ENCODE data around the gene COQ9.
"Not testable (repeated sequence)": the region's sequence is repeated elsewhere in the genome, so short reads cannot be mapped to it uniquely, and the experiment has no call there.

The COQ9 gene

DNA sequence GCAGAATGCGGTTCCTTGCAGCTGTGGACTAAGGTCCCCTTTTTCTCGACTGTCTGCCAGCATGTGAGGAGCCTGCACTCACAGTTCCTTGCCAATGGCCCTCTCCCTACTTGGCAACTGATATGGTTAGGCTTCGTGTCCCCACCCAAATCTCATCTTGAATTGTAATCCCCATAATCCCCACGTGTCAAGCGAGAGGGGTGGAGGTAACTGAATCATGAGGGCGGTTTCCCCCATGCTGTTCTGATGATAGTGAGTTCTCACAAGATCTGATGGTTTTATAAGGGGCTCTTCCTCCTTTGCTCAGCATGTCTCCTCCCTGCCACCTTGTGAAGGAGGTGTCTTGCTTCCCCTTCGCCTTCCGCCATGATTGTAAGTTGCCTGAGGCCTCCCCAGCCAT lies 20.0 kb upstream of the COQ9 start:
- no peak for DNase-seq

DNA sequence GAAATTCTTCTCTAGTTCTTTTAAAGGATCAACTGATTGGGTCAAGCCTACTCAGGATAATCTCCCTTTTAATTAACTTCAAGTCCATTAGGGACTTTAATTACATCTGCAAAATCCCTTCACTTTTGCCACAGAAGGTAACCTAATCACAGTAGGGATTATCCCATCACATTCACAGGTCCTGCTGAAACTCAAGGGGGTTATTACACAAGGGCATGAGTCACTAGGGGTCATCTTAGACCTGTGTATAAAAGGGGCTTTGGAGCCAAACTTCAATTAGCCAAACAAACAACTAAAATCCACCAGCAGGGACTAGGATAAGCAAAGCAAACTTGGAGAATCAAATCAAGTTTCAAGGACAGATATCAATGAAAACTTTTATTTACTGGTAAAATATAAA lies 19.5 kb upstream of the COQ9 start:
- DNase-seq = no peak

DNA sequence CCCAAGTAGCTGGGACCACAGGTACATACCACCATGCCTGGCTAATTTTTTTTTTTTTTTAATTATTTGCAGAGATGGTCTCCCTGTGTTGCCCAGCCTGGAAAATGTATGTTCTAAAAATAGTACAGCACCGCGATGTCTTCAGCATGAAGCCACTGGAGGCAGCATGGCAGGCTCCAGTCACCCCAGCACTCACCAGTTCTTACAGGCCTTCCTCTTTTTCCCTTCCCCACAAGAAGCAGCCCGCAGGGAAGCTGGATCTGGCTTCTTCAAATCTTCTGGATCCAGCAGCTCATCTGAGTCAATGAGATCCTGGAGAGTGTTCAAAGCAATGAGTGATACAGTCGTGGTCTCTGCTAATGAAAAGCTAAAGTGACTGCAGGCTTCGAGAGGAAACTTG lies 16.3 kb upstream of the COQ9 start:
- no peak for DNase-seq

DNA sequence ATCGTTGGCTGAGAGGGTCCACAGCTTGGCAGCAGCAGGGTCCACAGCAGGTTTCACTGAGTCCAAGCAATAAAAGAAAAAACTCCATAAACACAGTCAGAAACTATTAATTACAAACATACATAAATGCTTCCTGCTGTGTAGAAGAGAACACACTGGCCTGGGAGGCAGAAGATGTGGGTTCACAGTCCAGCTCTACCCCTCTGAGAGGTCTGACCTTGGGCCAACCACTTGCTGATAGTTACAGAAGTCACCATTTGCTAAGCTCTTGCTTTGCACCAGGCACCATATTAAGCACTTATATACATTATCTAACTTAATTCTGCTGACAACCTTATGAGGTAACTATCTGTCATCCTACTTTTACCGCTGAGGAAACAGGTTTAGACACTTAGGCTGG lies 14.8 kb upstream of the COQ9 start:
- DNase-seq = no peak

DNA sequence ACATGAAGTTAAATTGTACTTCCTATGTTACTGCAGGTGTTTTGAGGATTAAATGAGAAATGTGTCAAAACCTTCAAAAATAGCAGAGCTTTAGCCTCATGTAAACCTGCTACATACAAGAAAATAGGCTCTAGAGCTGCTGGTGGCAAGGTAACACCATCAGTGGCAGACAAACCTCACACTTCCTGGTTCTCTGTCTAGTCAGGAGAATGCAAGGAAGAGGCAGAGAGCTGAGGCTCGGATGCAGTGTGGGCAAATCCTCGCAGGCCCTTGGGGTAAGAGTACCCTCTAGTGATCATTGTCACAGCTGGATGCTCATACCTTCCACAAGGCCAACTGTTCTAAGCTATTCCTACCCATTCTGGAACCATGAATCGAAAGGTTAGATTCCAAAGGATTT lies 14.3 kb upstream of the COQ9 start:
- no peak for DNase-seq

DNA sequence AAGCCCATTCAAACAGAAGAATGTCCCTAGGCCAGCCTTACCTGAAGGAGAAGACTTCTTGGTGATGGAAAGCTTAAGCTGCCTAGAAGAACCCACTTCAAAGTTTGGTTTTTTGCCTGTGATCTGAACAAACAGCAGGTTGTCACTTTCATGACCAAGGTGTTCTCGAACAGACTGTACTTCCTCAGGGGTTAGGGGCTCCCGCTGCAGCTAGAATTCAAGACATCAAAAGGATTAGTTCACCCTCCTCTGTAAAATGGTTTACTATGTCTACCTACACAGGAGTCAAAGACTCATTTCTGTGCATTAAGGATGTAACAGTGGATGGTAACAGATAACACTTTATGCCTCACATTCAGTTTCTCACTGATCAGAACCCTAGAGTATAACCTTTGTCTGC lies 13.3 kb upstream of the COQ9 start:
- no peak for DNase-seq

DNA sequence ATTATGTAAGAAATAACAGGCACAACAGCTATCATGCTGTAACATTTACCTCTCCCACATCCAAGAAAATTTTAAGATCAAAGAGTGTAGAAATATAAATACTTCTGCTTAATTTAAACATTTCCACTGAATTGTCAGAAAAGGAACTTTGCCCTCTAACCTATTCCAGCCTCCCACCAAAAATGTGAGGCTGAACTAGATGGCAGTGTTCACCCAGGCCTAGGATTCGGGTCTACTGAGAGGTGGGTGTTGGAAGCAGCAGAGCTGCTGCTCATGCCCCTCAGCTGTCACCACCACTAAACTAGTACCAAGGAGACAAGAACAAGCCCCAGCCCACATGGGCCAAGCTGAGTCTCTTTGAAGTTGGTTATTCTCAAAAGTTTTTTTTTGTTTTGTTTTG lies 11.4 kb upstream of the COQ9 start:
- DNase-seq = no peak

DNA sequence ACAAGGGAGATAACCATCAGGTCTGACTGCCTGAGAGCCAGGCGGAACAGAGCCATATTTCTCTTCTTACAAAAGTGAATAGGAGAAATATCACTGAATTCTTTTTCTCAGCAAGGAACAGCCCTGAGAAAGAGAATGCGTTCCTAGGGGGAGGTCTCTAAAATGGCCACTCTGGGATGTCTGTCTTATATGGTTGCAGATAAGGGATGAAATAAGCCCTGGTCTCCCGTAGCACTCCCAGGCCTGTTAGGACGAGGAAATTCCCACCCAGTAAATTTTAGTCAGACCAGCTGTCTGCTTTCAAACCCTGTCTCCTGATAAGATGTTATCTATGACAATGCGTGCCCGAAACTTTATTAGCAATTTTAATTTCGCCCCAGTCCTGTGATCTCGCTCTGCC lies 7.3 kb upstream of the COQ9 start:
- DNase-seq = not testable (repeated sequence)

DNA sequence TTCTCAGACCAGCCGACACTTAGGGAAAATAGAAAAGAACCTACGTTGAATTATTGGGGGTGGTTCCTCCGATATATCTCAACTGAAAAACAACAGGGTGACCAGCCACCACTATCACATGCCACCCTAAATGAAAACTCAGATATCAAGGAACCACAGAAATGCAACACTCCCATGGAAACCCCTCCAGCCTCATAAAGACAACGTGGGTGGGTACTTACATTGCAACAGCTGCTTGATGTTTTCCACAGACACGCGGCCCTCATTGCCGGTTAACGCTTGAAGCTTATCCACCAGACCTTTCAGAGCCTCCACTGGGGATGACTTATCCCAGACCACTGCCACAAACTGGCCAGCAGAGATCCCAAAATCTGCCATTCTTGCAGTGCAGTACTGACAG lies 6.7 kb upstream of the COQ9 start:
- not testable (repeated sequence) for DNase-seq

DNA sequence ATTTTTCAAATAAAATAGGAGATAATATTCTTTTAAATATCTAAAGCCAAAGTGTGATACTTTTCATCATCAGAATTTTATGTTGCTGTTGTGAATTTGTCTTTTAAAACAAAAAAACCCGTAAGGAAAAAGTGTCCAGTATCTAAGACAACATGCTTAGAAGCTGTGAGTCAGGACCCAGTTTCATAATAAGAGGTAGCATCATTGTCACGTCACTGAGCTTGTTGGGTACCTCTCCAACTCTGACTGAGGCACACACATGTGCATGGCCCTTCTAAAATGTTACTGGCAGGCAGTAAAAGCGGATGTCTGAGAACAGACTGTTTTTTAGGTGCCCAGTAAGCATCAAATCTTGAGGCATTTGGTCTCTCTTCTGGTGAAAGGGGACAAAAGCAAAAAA lies 2.6 kb upstream of the COQ9 start:
- no peak for DNase-seq

DNA sequence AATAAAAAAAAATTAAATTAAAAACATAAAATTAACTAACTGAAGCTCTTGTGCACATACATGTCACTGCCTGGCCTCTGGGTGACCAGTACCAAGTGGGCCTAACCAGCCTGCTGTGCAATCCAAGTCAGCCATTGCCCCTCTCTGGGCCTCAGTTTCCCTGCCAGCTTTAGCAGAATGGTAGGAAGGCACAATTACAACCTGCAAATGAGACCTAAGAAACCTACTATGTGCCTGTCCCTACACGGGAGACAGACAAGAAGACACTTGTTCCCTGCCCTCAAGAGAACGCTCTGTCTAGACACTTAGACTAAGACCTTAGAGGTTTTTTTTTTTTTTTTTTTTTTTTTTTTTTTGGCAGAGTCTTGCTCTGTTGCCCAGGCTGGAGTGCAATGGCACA lies 1.8 kb upstream of the COQ9 start:
- no peak for DNase-seq

DNA sequence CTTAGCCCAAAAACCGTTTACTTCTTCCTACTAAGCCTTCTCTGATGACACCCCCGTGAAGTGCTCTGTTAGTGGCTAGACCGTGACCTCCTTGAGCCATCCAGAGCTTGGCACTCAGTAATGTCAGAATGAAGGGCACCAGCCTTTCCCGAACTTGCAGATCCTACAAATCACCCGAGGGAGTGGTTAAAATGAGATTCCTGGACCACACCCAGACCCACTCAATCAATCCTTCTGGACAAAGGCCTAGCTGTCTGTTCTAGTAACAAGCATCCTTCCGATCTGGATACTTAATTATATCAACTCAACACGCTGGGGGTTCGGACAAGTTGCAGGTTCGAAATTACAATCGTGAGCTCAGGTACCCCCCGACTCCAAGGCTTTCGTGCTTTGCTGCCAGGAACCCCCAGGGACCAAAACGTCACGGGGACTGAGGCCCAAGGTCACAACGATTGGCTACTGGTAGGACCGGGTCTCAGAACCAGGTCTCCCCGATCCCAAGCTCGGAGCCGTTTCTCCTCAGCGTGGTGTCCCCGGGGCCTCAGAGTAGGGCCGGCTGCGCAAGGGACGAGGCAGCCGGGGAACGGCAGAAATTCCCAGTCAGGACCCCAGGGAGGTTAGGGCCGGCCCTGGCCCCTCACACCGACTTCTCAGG lies 621 bp upstream of the COQ9 start:
- DNase-seq = no peak

DNA sequence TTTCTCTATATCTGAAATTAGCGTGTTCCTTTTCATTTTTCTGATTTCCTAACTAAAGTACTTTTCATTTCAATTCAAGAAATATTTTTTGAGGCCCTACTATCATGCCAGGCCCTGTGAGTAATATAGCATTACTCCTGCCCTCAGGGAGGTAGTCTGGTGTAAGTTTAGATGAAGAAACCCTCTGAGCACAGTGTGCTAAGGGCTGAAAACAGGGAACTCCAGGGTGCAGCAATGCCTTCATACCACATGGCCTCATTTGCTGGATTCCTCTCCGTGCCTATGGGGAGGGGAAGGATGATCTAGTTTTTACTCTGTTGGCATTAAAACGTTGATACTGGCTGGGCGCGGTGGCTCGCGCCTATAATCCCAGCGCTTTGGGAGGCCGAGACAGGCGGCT lies 4.7 kb downstream of the COQ9 start:
- DNase-seq = no peak

DNA sequence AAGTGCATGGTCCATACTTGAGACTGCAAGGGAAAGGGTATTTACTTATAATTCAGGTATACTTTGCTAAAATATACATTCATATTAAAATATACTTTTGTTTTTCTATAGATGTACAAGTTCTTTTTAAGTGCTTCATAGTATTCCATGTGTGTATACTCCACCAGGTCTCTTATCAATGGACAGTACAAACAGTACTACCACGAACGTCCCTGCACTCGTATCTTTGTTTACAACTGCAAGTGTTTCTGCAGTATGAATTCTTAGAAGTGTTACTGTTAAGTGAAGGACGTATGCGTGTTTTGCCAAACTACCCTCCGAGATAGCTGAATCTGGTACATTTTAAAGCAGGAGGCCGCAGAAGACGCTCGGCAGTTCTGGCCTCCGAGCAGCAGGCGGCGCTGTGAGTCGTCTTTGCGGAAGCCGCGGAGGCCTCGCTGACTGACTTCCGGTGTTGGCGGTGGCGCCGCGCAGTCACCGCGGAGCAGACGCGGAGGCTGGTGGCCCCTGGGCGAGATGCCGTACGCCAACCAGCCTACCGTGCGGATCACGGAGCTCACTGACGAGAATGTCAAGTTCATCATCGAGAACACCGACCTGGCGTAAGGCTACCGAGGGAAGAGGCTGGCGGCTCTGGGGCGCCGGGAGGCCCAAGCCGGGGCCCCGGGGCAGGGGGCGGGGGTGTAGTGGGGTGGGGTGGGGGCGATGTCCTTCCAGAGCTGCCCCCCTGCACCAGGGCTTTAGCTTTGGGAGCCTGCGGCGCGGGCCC lies 15.1 kb downstream of the COQ9 start, which contains the start of gene POLR2C:
POLR2C (plus strand) TSS at position 471 of the 769 bp plus-strand sequence; CDS start at position 517, 46 bp downstream.
- peak in 1 of 2 experiments; percentile 57 for DNase-seq

DNA sequence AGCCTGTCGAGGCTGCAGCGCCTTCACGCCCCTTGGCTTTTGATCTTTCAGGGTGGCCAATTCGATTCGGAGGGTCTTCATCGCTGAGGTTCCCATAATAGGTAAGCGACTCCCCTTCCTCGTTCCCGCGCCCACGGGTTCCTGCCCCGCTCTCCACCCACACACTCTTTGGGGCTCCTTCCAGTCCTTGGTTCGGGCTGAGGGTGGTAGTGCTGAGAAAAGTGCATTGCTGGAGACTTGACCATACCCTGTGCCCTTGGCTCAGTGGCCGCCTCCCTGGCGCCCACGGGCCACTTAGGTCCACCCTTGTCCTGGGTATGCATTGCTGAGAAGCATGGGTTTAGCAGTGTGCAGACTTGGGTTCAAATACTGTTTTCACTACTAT lies 15.7 kb downstream of the COQ9 start:
- DNase-seq = no peak

DNA sequence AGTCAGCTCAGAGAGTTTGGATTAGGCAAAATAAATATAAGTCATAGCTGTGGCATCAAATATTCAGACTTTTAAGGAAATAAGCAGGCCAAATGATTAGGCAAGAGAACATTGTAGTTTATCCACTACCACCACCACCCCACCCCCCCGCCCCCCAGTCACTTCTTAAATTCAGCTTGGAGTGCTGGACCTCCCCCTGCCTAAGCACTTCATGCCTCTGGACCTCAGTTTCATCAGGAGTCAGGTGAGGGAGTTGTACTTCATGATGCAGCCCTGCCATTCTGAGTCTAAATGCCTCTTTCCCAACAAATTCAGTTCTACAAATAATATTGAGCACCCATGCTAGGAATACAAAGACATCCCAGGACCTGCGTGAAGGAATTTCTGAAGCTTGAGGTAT lies 17.2 kb downstream of the COQ9 start:
- DNase-seq = no peak

DNA sequence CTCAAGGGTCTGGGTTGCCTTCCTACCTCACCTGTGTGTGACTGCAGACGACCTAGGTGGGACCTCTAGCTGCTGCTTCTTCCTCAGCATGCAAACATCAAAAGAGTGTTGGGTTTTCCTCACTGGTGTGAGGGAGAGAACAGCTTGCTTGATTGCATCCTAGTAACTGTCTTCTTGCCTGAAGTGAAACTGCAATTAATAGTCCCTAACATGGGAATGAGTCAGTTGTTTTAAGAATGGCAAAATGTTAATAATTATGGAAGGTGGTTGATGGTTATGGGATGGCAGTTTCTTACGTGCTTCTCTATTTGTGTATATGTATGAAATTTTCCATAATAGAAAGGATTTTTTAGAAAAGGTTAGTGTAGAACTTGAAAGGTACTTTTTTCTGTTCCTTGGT lies 21.1 kb downstream of the COQ9 start:
- DNase-seq = no peak

DNA sequence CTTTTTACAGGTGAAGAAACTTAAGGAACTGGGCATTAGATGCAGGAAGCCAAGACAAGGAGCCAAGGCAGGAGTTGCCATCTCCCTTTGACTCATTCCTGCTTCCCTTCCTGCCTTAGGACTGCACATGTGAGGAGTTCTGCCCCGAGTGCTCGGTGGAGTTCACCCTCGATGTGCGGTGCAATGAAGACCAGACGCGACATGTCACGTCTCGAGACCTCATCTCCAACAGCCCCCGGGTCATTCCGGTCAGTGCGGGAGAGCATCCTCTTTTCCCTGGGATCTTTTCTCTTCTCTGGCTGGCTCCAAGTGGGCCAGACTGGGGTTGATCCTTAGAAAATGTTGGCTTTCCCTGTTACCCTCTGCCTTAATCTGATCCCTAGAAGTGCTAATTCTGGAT lies 21.8 kb downstream of the COQ9 start:
- DNase-seq = no peak

DNA sequence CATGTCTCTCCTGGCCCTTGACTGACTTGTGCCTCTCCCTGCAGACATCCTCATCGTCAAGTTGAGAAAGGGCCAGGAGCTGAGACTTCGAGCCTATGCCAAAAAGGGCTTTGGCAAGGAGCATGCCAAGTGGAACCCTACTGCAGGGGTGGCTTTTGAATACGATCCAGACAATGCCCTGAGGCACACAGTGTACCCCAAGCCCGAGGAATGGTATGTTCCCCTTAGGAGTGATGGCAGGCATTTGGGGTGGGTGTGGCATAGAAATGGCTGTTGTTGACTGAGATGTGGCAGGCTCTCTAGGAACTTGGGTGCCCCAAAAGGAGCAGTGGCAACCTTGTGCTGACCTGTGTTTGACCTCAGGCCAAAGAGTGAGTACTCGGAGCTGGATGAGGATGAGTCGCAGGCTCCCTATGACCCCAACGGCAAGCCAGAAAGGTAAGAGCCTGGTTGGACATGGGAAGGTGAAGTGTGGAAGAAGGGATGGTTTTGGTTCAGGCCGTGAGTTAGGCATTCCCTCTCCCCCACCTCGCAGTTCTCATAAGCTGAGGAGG lies 22.7 kb downstream of the COQ9 start:
- no peak for DNase-seq

DNA sequence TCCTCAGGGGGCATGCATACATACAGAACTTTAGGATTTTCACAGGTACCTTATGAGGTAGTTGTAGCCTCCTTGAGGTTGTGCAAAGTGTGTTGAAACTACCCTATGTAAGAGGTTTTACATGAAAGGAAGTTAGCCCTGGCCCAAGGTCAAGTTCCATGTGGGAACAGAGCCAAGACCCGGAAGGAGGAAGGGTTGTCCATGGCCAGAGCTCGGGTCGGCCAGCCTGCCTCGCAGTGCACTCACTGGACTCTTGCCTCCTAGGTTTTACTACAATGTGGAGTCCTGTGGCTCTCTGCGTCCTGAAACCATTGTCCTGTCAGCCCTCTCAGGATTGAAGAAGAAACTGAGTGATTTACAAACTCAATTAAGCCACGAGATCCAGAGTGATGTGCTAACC lies 23.4 kb downstream of the COQ9 start:
- no peak for DNase-seq

DNA sequence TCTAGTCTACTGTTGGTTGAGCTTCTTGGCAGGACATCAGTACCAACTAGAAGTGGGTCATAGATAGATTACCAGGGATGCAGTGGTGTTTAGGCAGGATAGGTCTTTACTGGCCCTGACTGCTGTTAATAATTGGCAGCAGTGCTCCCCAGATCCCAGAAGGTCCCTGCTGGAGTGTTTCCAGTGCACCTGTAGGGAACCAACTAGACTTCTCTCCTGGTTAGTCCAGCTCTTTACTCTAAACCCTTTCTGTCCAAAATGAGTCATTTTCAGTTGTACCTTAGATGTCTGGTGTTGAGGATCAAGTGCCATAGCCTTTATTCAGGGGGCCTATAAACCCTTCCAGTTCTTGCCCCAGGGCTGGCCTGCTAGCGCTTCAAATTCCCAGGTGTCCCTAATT lies 23.9 kb downstream of the COQ9 start:
- DNase-seq = no peak

DNA sequence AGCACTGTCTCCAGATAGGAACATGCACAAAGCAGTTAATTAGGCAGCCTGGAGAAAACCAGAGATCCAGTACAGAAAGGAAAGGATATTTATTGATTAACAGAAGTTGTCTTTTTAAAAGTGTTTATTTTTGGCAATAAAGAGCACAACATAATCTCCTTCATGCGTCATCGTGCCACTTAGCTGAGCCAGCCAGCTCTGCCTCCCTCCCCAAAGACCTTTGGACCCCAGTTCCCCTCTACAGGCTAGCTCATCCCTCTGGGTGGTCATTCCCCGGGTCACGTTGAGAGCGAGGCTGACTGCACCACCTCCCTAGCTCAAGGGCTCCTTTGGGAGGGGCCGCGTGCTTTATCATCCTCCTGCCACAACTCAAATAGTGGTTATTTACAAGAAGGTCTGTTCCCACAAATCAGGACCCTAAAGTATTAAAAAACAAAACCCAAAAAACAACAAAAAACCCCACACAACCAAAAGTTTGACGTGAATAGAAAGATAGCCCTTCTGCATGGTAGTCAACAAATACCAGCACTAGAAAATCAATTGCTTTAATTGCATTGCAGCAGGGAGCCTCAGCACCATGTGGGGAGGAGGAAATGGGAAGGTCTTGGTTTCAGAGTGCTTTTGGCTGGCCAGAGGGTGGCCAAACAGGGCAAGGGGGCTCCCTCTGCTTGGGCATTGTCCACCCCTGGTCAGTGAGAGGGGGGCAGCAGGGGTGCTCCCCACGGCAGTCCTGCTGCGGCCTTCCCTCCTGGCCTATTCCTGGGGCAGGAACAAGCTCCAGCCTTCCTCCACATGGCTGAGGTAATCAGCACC lies 24.8 kb downstream of the COQ9 start:
- DNase-seq = no peak

DNA sequence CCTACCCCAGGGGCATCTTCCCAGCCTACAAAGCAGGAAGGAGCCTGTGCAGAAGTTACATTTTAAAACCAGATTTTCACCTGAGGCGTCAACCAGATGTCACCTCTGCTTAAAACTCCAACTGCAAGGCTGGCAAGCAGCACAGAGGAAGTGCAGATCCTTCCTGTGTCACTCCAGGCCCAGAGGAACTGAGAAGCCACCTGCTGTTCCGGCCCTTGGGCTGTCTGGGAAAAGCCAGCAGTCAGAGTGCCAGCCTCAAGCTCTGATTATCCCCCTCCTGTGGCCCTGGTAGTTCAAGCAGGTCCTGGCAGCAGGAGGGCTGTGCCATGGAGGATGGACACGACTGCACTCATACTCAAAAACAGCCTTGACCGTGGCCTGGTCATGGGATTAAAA lies 25.4 kb downstream of the COQ9 start:
- DNase-seq = peak in 1 of 2 experiments; percentile 15
